Fibroblast of skin of right biceps (primary cell): ENCODE results near the gene LRRTM4.
"Not testable (repeated sequence)": the region's sequence is repeated elsewhere in the genome, so short reads cannot be mapped to it uniquely, and the experiment has no call there.

Experiments used
- DNase-seq: peaks from one replicate; pipeline ENCODE4 v3.0.0-alpha.2; 2013

The LRRTM4 gene

DNA sequence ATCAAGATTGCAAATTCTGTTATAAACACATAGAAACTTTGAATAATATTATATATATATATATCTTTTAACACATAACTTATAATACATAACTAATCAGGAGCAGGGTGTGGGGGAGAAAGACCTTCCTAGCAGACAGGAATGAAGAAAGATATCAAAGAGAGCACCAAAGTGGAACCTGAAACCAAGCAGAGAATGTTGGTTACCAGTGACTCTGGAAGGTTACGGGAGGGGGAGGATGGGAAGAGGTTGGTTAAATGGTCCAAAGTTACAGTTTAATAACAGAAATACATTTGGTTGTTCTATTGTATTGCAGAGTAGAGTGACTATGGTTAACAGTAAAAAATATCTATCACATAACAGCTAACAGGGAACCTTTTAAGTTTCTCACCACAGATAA, 366.7 kb downstream of the LRRTM4 start:
- DNase-seq: no peak

DNA sequence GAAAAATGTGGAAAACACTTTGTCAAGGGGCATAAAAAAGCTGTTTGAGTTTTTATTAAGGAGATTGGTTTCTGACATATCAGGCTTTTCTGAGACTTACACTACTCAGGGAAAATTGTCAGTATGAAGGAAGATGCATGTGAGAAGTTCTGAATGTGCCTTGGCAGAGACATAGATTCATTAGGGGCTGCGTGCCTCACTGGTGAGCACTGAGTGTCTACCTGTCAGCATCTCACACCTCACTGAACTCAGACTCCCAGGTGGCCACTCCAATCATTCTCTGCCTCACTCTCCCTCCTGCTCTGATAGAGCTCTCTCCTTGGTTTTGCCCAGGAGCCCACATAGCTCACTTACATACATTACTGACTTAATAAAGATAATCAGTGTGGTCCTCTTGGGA, 372.6 kb downstream of the LRRTM4 start:
- DNase-seq: no peak

DNA sequence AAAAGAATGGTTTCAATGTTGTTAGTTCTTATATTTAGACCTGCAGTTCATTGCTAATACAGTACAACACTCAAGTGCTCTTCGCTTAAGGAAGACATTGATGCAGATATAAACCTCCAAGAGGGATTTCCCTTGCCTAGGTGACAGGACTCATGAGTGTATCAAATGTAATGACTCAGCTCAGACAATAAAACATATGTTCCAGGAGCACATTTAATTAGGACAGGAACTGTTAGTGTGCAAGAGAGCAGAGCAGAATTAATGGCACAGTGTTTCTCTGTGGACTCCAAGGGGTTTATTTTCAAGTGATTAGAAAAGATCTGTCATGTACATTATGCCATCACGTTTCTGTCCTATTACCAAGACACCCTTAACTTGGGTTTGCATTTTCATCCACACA, 375.0 kb downstream of the LRRTM4 start:
- no peak for DNase-seq

DNA sequence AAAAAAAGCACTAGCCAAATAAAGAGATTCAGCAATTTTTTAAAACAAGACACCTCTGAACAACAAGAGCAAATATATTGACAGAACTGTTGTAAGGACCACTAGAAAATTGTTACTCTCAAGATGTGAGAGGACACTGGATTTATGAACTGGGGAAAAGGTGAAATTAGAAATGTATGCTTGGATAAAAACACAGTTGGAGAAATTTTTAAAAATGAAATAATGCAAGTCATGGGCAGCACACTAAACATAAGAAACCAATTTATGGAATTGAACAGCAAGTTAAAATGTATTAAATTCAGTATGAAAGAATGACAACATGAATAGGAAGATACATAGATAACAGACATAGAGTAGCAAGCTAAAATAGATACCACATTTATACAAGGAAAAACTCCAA, 377.4 kb downstream of the LRRTM4 start:
- DNase-seq: no peak

DNA sequence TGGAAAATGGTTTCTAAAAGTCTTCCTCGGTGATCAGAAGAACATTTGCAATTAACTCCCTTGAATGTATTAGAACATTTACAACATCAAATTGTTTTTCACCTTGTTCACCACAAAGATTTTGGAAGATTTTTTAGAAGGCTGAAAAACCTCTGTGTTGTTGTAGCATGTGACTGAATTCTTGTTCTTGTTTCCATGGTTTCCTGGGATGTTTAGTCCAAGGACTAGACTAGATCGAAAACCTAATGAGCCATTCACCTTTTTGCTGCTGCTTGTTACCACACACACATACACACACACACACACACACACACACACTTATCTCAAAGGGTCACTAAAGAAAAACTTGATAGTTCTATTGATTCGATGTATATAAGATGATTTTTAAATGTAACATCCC, 380.0 kb downstream of the LRRTM4 start:
- no peak for DNase-seq

DNA sequence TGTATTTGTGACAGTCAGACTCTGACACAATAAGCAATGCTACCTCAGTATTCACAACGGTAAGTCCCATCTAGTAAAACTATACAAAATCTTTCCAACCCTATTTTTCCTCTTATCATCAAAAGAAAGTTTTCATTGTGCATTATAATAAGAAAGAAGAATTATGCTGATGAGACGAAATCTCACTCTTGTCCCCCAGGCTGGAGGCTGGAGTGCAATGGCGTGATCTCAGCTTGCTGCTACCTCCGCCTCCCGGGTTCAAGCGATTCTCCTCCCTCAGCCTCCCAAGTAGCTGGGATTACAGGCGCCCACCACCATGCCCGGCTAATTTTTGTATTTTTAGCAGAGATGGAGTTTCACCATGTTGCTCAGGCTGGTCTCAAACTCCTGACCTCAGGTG, 393.7 kb downstream of the LRRTM4 start:
- not testable (repeated sequence) for DNase-seq

DNA sequence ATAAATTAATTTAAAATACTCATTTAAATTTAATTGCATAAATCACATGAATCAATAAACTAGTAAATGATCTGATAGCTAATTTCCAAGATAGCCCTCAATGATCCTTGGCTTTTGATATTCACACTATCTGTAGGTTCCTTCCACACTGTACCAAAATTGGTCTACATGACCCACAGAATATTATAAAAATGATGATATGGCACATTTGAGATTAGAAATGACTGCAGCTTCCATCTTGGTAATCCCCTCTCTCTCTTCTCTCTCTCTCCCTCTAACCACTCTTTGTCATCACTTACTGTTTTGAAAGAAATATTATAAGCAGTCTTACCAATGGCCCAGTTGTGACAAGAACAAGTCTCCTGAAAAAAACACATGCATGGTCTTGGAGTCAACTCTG, 394.8 kb downstream of the LRRTM4 start:
- DNase-seq: no peak

DNA sequence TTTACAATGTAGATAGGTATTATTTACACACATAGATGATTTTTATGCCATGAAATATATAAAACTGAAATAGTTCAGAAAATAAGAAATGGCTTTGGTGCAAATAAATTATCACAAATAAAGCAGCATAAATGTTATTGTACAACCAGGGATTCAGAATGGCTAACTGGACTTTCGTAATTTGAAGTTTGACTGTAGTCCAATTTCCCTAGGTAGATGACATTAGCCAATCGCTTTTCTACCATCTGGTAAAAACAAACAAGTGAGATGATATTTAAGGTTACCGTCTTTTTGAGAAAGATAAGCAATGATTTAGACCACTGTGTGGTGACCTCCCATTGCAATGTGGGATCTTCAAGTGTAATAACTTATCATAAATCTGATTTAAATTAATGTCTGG, 400.7 kb downstream of the LRRTM4 start:
- DNase-seq: no peak

DNA sequence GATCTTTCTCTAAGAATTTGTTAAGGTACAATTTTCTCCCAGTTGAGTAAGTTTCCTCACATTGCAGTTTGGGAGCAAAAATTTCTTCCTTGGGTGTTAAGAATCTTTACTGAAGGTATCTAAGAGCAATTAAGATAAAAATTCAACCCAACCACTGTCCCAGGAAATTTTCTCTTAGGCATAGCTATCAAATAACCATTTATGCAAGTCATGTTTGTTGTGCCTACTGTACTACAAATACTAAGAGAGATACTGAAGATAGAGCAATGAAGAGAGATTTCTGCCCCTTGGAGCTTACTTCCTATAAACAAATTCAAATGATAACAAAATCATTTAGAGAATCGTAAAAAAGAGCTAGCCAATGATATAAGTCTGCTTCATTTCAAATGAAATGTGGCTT, 402.8 kb downstream of the LRRTM4 start:
- no peak for DNase-seq

DNA sequence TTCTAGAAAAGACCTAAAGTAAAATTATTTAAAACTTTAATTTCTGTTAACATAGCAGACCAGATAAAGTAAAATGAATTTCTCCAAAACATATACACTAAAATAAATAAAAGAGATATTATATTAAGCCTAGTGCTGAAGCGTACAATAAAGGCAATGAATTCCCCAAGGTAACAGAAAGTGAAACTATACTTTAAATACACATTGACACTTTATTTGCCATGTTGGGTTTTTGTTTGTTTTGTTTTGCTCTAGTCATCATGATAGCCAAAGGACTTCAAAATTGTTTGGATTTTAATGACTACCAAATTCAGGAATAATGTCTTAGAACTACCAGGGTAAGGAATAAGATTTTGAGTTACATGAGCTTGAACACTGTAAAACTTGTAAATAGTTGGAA, 413.3 kb downstream of the LRRTM4 start:
- DNase-seq: no peak

DNA sequence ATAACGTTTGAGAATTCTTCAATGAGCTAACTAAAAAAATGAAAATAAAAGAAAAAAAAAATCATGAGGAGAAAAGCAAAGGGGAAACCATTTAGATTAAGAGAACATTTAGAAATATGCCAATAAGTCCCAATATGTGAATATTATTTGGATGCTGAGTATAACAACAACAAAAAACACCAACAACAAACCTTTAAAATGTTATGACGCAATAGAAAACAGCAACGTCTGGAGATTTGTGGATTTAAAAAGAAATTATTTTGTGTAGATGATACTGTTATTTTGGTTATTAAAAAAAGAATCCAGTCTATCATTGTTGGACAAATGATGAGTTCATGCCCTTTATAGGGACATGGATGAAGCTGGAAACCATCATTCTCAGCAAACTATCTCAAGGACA, 417.2 kb downstream of the LRRTM4 start:
- DNase-seq: no peak

DNA sequence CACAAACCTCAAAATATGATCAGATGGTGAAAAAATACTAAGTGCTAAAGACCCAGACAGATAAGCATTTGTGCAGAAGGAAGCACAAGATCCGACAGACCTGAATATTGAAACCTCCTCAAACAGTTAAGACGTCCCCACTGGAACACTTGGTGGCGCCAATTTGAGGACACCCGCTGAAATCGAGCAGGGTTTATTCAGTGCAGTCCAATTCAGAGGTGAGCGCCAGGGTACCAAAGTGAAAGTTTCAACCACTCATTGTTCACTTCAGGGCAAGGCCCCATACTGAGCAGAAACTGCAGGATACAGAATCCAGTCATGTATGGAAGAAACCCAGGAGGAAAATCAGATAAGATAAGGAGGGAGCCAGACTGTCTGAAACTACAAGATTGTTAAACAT, 417.6 kb downstream of the LRRTM4 start:
- DNase-seq: no peak

DNA sequence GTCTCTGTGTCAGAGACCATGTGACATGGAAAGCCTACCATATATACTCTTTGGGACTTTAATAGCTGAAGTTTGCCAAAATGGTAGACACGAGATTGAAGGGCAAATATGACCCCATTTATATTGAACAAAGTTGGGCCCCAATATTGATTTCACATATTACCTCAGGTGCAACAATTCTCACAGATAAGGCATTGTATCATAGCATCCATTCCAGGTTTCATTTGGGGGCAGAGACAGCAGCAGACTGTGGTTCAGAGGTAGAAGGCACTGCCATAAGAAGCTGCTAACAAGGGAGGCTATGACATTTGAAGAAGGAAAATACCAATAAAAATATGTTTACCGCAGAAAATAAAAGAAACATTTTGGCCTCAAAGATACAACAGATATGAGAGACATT, 419.2 kb downstream of the LRRTM4 start:
- no peak for DNase-seq

DNA sequence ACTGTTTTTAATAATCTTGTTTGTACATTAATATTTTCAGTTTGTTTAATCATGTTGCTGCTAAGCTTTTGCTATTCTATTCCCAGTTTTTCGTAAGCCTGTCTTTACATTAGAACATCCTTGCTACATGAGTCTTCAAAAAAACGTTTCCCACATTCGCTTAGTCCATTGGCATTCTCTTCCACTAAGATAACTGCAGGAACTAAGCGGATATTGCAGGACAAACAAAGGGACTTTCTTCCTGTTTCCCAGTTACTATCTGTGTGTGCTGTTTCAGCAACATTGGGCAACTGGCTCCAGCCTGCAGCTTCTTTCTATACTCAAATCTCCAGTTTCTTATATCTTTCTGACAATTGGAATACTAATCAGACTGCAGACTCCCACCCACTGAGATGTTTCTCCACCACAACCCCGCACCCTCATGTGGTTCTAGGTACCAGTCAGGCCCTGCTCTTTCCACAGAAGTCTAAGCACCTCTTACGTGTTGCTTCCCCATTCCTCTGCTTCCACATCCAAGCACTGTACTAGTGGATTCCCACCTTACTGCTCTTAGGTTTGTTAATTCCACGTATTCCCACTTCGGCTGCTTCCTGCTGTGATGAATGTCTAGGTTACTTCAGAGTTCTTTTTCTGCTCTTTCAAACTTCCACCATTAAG, 420.3 kb downstream of the LRRTM4 start:
- no peak for DNase-seq

DNA sequence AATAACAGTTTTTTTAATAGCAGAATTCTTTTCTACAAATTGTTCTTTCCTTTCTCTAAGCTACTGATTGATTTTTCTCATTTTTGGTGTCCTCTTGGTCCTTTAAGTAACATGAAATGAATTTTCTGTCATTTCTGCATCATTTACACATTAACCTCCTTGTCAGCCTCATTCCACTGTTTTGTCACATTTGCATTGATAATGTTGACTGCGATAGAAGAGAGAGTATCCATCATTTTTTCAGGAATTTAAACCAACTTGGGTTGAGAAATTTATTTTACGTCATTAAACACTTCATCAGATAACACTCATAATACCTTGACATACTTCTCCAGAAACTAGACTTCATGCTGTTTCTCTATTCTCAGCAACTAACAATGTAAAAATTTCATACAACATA, 422.2 kb downstream of the LRRTM4 start:
- DNase-seq: no peak

DNA sequence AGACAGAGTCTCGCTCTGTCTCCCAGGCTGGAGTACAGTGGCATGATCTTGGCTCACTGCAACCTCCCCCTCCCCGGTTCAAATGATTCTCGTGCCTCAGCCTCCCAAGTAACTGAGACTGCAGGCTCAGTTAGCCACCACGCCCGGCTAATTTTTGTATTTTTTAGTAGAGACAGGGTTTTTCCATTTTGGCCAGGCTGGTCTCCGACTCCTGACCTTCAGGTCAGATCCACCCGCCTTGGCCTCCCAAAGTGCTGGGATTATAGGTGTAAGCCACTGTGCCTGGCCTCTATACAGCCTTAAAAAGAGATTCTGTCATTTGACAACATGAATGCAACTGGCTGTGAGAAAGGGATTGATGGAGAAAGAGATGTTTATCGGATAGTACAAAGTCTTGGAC, 426.7 kb downstream of the LRRTM4 start:
- DNase-seq: not testable (repeated sequence)

DNA sequence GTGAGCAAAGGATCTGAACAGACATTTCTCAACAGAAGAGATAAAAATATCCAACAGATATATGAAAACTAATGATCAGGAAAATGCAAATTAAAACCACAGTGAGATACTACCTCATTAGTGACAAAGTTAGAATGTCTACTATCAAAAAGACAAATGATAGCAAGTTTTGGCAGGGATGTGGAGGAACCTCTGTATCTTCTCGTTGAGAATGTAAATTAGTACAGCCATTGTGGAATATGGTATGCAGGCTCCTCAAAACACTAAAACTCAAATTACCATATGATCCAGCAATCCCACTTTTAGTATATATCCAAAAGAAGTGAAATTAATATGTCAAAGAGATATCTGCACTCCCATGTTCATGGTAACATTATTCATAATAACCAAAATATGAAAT, 427.1 kb downstream of the LRRTM4 start:
- no peak for DNase-seq

DNA sequence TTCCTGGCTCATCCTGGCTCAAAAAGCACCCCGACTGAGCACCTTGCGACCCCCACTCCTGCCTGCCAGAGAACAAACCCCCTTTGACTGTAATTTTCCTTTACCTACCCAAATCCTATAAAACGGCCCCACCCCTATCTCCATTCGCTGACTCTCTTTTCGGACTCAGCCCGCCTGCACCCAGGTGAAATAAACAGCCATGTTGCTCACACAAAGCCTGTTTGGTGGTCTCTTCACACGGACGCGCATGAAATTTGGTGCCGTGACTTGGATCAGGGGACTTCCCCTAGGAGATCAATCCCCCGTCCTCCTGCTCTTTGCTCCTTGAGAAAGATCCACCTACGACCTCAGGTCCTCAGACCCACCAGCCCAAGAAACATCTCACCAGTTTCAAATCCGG, 433.8 kb downstream of the LRRTM4 start:
- DNase-seq: not testable (repeated sequence)

DNA sequence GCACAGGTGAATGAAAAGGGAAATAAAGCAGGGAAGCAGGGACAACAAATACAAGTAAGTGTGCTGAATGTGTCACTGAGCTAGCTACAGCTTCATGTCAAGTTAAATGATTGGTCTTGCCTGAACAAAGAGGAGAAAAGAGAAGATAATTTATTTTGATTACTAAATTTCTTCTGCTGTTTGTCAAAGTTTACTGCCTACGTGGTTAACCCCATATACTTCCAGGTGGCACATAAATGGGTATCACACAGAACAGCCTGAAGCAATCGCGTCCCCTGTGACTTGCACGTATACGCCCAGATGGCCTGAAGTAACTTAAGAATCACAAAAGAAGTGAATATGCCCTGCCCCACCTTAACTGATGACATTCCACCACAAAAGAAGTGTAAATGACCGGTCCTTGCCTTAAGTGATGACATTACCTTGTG, 434.2 kb downstream of the LRRTM4 start:
- DNase-seq: no peak

DNA sequence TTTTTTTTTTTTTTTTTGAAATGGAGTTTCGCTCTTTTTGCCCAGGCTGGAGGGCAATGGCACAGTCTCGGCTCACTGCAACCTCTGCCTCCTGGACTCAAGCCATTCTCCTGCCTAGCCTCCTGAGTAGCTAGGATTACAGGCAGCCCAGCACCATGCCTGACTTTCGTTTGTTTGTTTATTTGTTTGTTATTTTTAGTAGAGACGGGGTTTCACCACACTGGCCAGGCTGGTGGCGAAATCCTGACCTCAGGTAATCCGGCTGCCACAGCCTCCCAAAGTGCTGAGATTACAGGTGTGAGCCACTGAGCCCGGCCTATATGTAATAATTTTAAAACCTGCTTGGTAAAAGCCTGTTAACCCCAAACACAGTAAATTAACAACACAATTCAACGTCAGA, 435.7 kb downstream of the LRRTM4 start:
- DNase-seq: no peak

DNA sequence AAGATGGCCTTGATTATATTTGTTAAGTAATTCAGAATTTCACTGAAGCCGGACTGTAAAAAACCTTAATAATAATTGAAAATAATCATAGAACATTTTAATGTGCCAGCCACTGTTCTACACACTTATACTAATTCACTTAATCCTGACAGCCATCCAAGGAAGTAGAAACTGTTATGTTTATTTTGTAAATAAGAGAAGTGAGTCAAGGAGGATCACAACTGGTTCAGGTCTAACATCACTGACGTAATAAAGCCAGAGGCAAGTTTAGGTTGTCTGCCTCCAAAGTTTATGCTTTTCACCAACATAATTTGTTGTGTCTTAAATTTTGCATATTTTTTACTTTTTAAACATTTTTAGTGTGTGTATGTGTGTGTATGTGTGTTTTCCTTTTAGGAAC, 436.1 kb downstream of the LRRTM4 start:
- no peak for DNase-seq

DNA sequence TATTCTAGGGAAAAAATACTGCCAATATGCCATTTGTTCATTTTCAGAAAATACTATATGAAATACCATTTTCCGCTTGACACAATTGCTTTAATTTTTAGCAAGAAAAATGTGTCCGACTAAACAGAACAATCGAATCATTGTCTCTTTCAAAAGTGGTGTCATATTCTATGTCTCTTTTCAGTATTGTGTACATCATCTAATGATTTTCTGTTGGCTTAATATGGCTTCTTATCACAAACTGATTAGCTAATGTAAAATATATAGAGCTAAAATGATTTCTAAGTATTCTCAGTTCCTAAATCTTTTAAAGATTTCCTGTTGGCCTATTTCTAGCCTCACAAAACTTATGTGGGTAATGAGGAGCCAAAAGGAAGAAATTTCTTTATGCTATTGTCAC, 436.6 kb downstream of the LRRTM4 start:
- no peak for DNase-seq

DNA sequence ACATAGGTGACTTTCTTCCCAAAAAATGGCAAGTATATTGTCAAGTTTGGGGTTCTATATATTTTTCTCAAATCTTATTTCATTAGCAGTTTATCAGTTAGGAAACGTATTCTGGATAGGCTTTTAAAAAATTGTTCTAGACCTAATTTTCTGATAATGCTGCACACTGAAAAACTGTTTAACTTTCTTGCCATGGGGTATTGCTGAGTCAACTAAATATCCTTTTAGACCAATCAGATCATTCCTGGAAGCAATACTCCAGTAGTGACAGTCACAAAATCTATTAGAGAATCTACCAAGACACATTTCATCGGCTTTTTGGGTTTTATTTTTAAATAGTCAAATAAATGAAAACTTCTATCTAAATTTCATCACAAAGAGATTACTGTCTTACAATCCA, 440.6 kb downstream of the LRRTM4 start:
- DNase-seq: no peak

DNA sequence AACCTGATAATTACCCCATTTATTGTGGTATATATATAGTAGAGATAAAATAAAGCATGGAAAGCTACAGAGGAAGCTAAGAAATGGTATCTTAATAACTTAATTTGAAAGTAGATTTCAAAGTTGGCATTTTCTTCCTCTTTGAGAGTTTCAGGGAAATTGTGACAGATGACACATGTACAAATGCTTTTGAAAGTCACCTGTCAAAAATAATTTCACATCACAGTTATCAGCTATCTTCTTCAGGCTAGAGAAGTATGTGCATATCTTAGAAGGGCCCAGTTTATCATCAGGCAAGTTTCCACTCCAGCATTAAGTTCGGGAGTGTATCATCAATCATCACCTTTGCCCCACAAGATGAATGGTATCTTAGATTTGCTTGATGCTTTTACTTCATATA, 457.9 kb downstream of the LRRTM4 start:
- DNase-seq: no peak

DNA sequence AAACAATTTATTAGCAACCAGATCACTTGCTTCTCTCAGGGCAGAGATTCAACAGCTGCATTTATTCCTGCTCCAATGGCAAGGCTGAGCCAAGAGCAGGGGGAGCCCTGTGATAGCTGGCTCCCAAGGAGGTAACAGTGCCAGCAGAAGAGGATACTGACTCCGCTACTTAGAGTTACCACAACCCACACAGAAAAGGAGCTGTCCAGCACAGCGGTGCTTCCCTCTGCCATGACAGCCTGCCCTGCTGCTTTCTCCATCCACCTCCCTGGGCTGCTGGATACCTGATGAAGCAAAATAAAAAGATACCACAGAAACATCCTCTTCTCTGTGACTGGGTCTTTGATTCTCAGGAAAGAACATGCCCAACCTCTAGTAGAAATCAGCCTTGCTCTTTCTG, 467.2 kb downstream of the LRRTM4 start:
- DNase-seq: no peak

DNA sequence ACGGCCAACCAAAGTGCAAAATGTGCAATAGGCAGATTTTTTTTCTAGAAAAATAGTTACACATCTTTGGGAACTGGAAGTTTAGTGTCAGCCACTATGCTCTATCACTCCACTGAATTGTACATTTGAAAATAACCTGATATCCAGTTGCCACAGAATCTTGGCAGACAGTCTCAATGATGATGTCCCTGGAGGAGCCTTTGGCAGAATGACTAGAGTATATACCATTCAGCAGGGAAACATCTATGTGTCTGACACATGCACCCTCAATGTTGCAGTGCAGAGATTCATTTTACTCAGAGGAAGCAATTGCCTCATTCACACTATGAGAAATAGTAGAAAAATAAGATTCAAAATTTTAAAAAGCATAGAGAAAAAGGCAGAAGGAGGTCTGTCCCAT, 475.8 kb downstream of the LRRTM4 start:
- DNase-seq: no peak
